ENCODE results near the gene KANK2. TPM values are rescaled to one million over a fixed set of nuclear protein-coding genes. Genes with fewer than 3 reads are reported as not detected.
A peak's percentile ranks its signal among the peaks of the same experiment; 100 is the strongest.
"Not testable (repeated sequence)": the region's sequence is repeated elsewhere in the genome, so short reads cannot be mapped to it uniquely, and the experiment has no call there.

The KANK2 gene
- total and polyA plus RNA-seq, 9 donors = 71.5 to 150 (median 116) TPM

- Histone ChIP-seq H3K9me3 (replicated peaks; ENCODE audit: control insufficient read depth, low read depth, low read length) (no peaks in the 10 kb centered on the region), H3K27ac (ENCODE audit: low read length) (peak overlapping the region; percentile 89), H3K4me3 (ENCODE audit: low read length) (no peak overlapping the region), H3K36me3 (ENCODE audit: control insufficient read depth, insufficient read depth, low read length) (peaks cover 78% of the 10 kb centered on the region), H3K27me3 (ENCODE audit: control insufficient read depth, insufficient read depth, low read length) (no peaks in the 10 kb centered on the region), H3K4me1 (ENCODE audit: control insufficient read depth, insufficient read depth, low read length) (peaks cover 60% of the 10 kb centered on the region)
- WGBS (ENCODE audit: insufficient coverage) = 60% methylated on average over 1 of the region's 8 CpGs
- no peak for DNase-seq
Measured at GRCh38 chr19:11190501-11190900, 6.8 kb downstream of the KANK2 start.

- H3K27me3 ChIP-seq (ENCODE audit: control insufficient read depth, insufficient read depth, low read length) = no peaks in the 10 kb centered on the region
- no peak overlapping the region for H3K27ac ChIP-seq (ENCODE audit: low read length)
- H3K36me3 ChIP-seq (ENCODE audit: control insufficient read depth, insufficient read depth, low read length) = peaks cover 74% of the 10 kb centered on the region
- 85% methylated on average over 7 of the region's 9 CpGs for WGBS (ENCODE audit: insufficient coverage)
- no peak for DNase-seq
- peaks cover 31% of the 10 kb centered on the region for H3K4me1 ChIP-seq (ENCODE audit: control insufficient read depth, insufficient read depth, low read length)
- H3K9me3 ChIP-seq (replicated peaks; ENCODE audit: control insufficient read depth, low read depth, low read length) = peaks cover 3% of the 10 kb centered on the region
- H3K4me3 ChIP-seq (ENCODE audit: low read length) = no peak overlapping the region
Measured at GRCh38 chr19:11187441-11187840, 9.9 kb downstream of the KANK2 start.

- H3K4me1 ChIP-seq (ENCODE audit: control insufficient read depth, insufficient read depth, low read length) = peaks cover 13% of the 10 kb centered on the region
- no CpG with 5 or more reads among the region's 1 CpG for WGBS (ENCODE audit: insufficient coverage)
- no peak for DNase-seq
- H3K4me3 ChIP-seq (ENCODE audit: low read length) = no peak overlapping the region
- peaks cover 3% of the 10 kb centered on the region for H3K9me3 ChIP-seq (replicated peaks; ENCODE audit: control insufficient read depth, low read depth, low read length)
- no peak overlapping the region for H3K27ac ChIP-seq (ENCODE audit: low read length)
- H3K27me3 ChIP-seq (ENCODE audit: control insufficient read depth, insufficient read depth, low read length) = no peaks in the 10 kb centered on the region
- peaks cover 70% of the 10 kb centered on the region for H3K36me3 ChIP-seq (ENCODE audit: control insufficient read depth, insufficient read depth, low read length)
Measured at GRCh38 chr19:11182994-11183393, 14.4 kb downstream of the KANK2 start.

GRCh38 chr19:11181488-11181887 lies 15.9 kb downstream of the KANK2 start:
- Histone ChIP-seq H3K9me3 (replicated peaks; ENCODE audit: control insufficient read depth, low read depth, low read length) (peaks cover 3% of the 10 kb centered on the region), H3K4me1 (ENCODE audit: control insufficient read depth, insufficient read depth, low read length) (peaks cover 13% of the 10 kb centered on the region), H3K27ac (ENCODE audit: low read length) (no peak overlapping the region), H3K27me3 (ENCODE audit: control insufficient read depth, insufficient read depth, low read length) (no peaks in the 10 kb centered on the region), H3K4me3 (ENCODE audit: low read length) (no peak overlapping the region), H3K36me3 (ENCODE audit: control insufficient read depth, insufficient read depth, low read length) (peaks cover 71% of the 10 kb centered on the region)
- WGBS (ENCODE audit: insufficient coverage) = no CpG with 5 or more reads among the region's 4 CpGs
- DNase-seq = no peak

GRCh38 chr19:11180975-11181374 lies 16.4 kb downstream of the KANK2 start:
- peaks cover 75% of the 10 kb centered on the region for H3K36me3 ChIP-seq (ENCODE audit: control insufficient read depth, insufficient read depth, low read length)
- WGBS (ENCODE audit: insufficient coverage) = 7% methylated on average over 3 of the region's 8 CpGs

GRCh38 chr19:11180346-11180745 lies 17.0 kb downstream of the KANK2 start:
- no peak for DNase-seq

More at GRCh38 chr19:11180975-11181374, 16.4 kb downstream of the KANK2 start:
- not testable (repeated sequence) for H3K27me3 ChIP-seq (ENCODE audit: control insufficient read depth, insufficient read depth, low read length); H3K9me3 ChIP-seq (replicated peaks; ENCODE audit: control insufficient read depth, low read depth, low read length); DNase-seq; H3K4me3 ChIP-seq (ENCODE audit: low read length); H3K27ac ChIP-seq (ENCODE audit: low read length)
- peaks cover 13% of the 10 kb centered on the region for H3K4me1 ChIP-seq (ENCODE audit: control insufficient read depth, insufficient read depth, low read length)

GRCh38 chr19:11179716-11180297 lies 17.5 kb downstream of the KANK2 start:
- Histone ChIP-seq H3K4me3 (ENCODE audit: low read length) (no peak overlapping the region), H3K4me1 (ENCODE audit: control insufficient read depth, insufficient read depth, low read length) (peaks cover 13% of the 10 kb centered on the region), H3K27me3 (ENCODE audit: control insufficient read depth, insufficient read depth, low read length) (no peaks in the 10 kb centered on the region), H3K27ac (ENCODE audit: low read length) (no peak overlapping the region), H3K36me3 (ENCODE audit: control insufficient read depth, insufficient read depth, low read length) (peaks cover 71% of the 10 kb centered on the region), H3K9me3 (replicated peaks; ENCODE audit: control insufficient read depth, low read depth, low read length) (peaks cover 3% of the 10 kb centered on the region)
- WGBS (ENCODE audit: insufficient coverage) = 19% methylated on average over 3 of the region's 11 CpGs
- DNase-seq = no peak

More at GRCh38 chr19:11180346-11180745, 17.0 kb downstream of the KANK2 start:
- no peaks in the 10 kb centered on the region for H3K27me3 ChIP-seq (ENCODE audit: control insufficient read depth, insufficient read depth, low read length)
- no peak overlapping the region for H3K27ac ChIP-seq (ENCODE audit: low read length)
- H3K9me3 ChIP-seq (replicated peaks; ENCODE audit: control insufficient read depth, low read depth, low read length) = peaks cover 3% of the 10 kb centered on the region
- H3K4me1 ChIP-seq (ENCODE audit: control insufficient read depth, insufficient read depth, low read length) = peaks cover 13% of the 10 kb centered on the region
- H3K4me3 ChIP-seq (ENCODE audit: low read length) = no peak overlapping the region
- 60% methylated on average over 6 of the region's 8 CpGs for WGBS (ENCODE audit: insufficient coverage)
- peaks cover 75% of the 10 kb centered on the region for H3K36me3 ChIP-seq (ENCODE audit: control insufficient read depth, insufficient read depth, low read length)

GRCh38 chr19:11179145-11179465 lies 18.2 kb downstream of the KANK2 start:
- H3K9me3 ChIP-seq (replicated peaks; ENCODE audit: control insufficient read depth, low read depth, low read length); H3K27me3 ChIP-seq (ENCODE audit: control insufficient read depth, insufficient read depth, low read length); H3K4me3 ChIP-seq (ENCODE audit: low read length); H3K27ac ChIP-seq (ENCODE audit: low read length); DNase-seq: not testable (repeated sequence)
- H3K4me1 ChIP-seq (ENCODE audit: control insufficient read depth, insufficient read depth, low read length) = peaks cover 16% of the 10 kb centered on the region
- WGBS (ENCODE audit: insufficient coverage) = no CpG with 5 or more reads among the region's 9 CpGs
- H3K36me3 ChIP-seq (ENCODE audit: control insufficient read depth, insufficient read depth, low read length) = peaks cover 69% of the 10 kb centered on the region

- Histone ChIP-seq H3K9me3 (replicated peaks; ENCODE audit: control insufficient read depth, low read depth, low read length) (no peaks in the 10 kb centered on the region), H3K4me1 (ENCODE audit: control insufficient read depth, insufficient read depth, low read length) (peaks cover 18% of the 10 kb centered on the region), H3K36me3 (ENCODE audit: control insufficient read depth, insufficient read depth, low read length) (peaks cover 73% of the 10 kb centered on the region), H3K4me3 (ENCODE audit: low read length) (no peak overlapping the region), H3K27ac (ENCODE audit: low read length) (no peak overlapping the region), H3K27me3 (ENCODE audit: control insufficient read depth, insufficient read depth, low read length) (no peaks in the 10 kb centered on the region)
- no peak for DNase-seq
- WGBS (ENCODE audit: insufficient coverage) = 92% methylated on average over 9 of the region's 9 CpGs
Measured at GRCh38 chr19:11177592-11177991, 19.8 kb downstream of the KANK2 start.

- Histone ChIP-seq H3K4me1 (ENCODE audit: control insufficient read depth, insufficient read depth, low read length) (peaks cover 18% of the 10 kb centered on the region), H3K4me3 (ENCODE audit: low read length) (no peak overlapping the region), H3K9me3 (replicated peaks; ENCODE audit: control insufficient read depth, low read depth, low read length) (no peaks in the 10 kb centered on the region), H3K27ac (ENCODE audit: low read length) (no peak overlapping the region), H3K36me3 (ENCODE audit: control insufficient read depth, insufficient read depth, low read length) (peaks cover 72% of the 10 kb centered on the region), H3K27me3 (ENCODE audit: control insufficient read depth, insufficient read depth, low read length) (no peaks in the 10 kb centered on the region)
- DNase-seq = no peak
- WGBS (ENCODE audit: insufficient coverage) = 89% methylated on average over 12 of the region's 18 CpGs
Measured at GRCh38 chr19:11176466-11177193, 20.7 kb downstream of the KANK2 start.

All from muscle of leg (tissue), 11 donors.